Kidney epithelial cell (primary cell): ENCODE data around the gene EPHA10. TPM values are rescaled to one million over a fixed set of nuclear protein-coding genes. Genes with fewer than 3 reads are reported as not detected.

Experiments
- DNase-seq: peaks from one replicate; pipeline ENCODE4 v3.0.0-alpha.2; 2010; ENCODE audit warnings: low read depth
- H3K27me3 ChIP-seq: 2 replicates; pipeline ENCODE4 v1.6.0; 2011; ENCODE audit warnings: low read length; ENCODE audit not compliant: control insufficient read depth, insufficient read depth
- H3K36me3 ChIP-seq: 2 replicates; pipeline ENCODE4 v1.5.1; 2011; ENCODE audit warnings: low read length; ENCODE audit not compliant: control insufficient read depth, insufficient read depth
- H3K4me3 ChIP-seq: 2 replicates; pipeline ENCODE4 v1.5.1; 2011; ENCODE audit warnings: low read depth, mild to moderate bottlenecking, control low read depth, low read length
- total RNA-seq: library from RNA; depleted of rRNA; stranded (reverse); fragments of >200 nt; gene quantifications from 2 replicates; pipeline ENCODE4 v1.2.3, GENCODE V29; 2015
- TF ChIP-seq, protein P1 (sequence below): IDR thresholded peaks from 2 replicates; pipeline ENCODE4 v1.5.1; 2011; ENCODE audit warnings: mild to moderate bottlenecking, moderate library complexity, low read length, control low read depth, inconsistent platforms; ENCODE audit not compliant: insufficient read depth, poor library complexity, severe bottlenecking

Gene EPHA10
- total RNA-seq, 1 donor from 2014 or later, result 0.13 TPM

- Histone ChIP-seq H3K27me3 (peaks cover 27% of the 10 kb centered on the region), H3K4me3 (no peak overlapping the region)
- no peak for DNase-seq
Measured at GRCh38 chr1:37795340-37796125, 30.6 kb upstream of the EPHA10 start.

GRCh38 chr1:37794372-37795339 lies 29.7 kb upstream of the EPHA10 start:
- H3K27me3 ChIP-seq, result peaks cover 27% of the 10 kb centered on the region
- TF ChIP-seq, protein P1, sequence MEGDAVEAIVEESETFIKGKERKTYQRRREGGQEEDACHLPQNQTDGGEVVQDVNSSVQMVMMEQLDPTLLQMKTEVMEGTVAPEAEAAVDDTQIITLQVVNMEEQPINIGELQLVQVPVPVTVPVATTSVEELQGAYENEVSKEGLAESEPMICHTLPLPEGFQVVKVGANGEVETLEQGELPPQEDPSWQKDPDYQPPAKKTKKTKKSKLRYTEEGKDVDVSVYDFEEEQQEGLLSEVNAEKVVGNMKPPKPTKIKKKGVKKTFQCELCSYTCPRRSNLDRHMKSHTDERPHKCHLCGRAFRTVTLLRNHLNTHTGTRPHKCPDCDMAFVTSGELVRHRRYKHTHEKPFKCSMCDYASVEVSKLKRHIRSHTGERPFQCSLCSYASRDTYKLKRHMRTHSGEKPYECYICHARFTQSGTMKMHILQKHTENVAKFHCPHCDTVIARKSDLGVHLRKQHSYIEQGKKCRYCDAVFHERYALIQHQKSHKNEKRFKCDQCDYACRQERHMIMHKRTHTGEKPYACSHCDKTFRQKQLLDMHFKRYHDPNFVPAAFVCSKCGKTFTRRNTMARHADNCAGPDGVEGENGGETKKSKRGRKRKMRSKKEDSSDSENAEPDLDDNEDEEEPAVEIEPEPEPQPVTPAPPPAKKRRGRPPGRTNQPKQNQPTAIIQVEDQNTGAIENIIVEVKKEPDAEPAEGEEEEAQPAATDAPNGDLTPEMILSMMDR, result no peak
- no peak for DNase-seq
- H3K4me3 ChIP-seq, result no peak overlapping the region
- H3K36me3 ChIP-seq, result no peaks in the 10 kb centered on the region

More at GRCh38 chr1:37795340-37796125, 30.6 kb upstream of the EPHA10 start:
- H3K36me3 ChIP-seq, result no peaks in the 10 kb centered on the region
- TF ChIP-seq, protein P1, result no peak

DNA sequence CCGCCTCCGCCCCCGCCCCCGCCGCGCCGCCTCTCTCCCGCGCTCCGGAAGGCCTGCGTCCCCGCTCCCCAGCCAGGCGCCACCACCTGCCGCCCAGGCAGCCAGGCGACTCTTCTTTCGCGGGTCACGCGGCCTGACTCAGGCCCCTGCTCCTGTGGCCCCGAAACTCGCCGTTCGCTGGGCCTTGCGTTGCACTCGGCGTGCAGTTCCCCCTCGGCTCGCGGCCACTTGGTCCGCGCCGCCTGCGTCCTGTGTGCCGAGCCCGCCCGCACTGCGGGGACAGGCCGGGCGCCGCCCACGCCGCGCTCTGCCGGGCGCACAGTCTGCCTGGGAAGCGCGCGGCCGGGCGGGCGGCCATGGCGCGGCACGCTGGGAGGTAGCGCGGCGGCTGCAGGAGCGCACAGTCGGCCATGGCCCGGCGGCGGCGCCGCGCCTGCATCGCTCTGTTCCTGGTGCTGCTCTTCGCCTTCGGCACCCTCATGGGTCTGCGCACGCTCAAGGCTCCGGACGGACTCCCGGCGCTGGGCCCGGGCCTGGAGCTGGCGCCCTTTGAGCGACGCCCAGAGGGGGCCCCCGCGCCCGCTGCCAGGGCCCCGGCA lies 29.0 kb upstream of the EPHA10 start, which contains the start of gene MANEAL:
Gene MANEAL (plus strand): TSS at position 75 of the 599 bp plus-strand sequence. CDS start 336 bp downstream, at position 411.
- Histone ChIP-seq H3K4me3 (peak within 1 kb of the TSS; percentile 38), H3K27me3 (peaks cover 27% of the 10 kb centered on the region), H3K36me3 (no peaks in the 10 kb centered on the region)
- DNase-seq, result no peak
- TF ChIP-seq, protein P1, result no peak

- DNase-seq, result no peak
- Histone ChIP-seq H3K36me3 (no peaks in the 10 kb centered on the region), H3K27me3 (peaks cover 27% of the 10 kb centered on the region), H3K4me3 (no peak overlapping the region)
- TF ChIP-seq, protein P1, result no peak
Measured at GRCh38 chr1:37792943-37793686, 28.2 kb upstream of the EPHA10 start.

- H3K4me3 ChIP-seq, result no peak overlapping the region
- TF ChIP-seq, protein P1, result no peak
- H3K27me3 ChIP-seq, result no peaks in the 10 kb centered on the region
- H3K36me3 ChIP-seq, result no peaks in the 10 kb centered on the region
- DNase-seq, result no peak
Measured at GRCh38 chr1:37782491-37782890, 17.6 kb upstream of the EPHA10 start.
